NCI-H345 (cell line): Measurements from ENCODE around the gene ZNF655.

Experiments used
- DNase-seq: peaks from one replicate; lab custom pipeline; 2025; lab: John Stamatoyannopoulos, UW

The ZNF655 gene

DNA sequence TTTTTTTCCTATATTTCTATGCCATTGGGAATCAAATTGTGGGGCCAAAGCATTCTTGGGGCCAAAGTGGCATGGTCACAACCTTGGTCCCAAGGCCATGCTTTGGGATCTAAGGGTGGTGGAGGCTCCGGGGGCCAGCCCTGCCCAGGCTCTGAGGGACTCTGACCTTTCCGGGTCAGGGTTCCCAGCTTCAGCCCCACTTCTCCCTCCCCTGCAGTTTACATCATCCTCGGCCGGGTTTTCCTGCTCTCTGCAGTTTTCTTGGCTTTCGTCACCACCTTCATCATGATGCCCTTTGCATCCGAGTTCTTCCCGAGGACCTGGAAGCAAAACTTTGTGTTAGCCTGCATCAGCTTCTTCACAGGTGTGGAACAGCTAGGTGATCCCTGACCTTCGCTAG, 48.1 kb downstream of the ZNF655 start:
- no peak for DNase-seq

DNA sequence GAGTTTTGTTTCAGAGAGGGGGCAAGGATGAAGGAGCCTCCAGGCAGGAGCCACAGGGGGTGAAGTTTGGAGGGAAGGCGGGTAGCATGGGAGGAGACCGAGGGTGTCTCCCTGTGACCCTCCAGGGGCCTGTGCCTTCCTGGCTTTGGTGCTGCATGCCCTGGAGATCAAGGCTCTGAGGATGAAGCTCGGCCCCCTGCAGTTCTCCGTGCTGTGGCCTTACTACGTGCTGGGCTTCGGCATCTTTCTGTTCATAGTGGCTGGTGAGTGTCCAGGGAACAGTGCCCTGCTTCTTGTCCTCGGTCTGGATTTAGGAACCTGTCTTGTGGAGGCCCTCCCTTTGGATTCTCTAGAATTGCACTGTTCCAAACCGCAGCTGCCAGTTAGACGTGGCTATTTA, 49.1 kb downstream of the ZNF655 start:
- DNase-seq, result no peak

DNA sequence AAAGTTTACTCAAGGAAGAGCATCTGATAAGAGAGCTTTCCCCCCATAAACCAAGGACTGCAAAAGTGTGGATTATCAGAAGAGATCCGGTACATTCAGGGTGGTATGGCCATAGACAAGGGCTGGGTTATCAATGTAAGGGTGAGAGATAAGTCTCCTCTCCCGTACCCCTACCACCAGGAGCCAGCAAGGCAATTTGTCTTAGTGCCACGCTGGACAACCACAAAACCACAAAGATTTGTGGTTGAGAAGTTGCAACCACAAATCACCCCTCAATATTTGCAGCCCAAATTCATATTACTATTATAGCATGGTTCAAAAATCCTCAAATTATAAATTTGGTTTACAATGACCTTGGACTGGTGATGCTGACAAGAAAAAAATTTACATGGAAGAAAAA, 56.1 kb downstream of the ZNF655 start:
- no peak for DNase-seq

DNA sequence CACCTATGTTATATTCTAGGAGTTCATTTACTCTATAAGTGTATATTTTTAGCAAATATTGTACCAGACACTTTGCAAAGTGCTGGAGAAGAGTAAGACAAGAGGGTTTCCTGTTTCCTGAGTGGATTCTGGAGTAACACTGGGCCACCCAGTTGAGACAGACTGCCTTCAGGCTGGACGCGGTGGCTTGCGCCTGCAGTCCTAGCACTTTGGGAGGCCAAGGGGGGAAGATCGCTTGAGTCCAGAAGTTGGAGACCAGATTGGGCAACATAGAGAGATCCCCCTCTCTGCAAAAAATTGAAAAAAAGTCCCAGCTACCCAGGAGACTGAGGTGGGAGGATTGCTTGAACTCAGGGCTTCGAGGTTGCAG, 57.5 kb downstream of the ZNF655 start:
- DNase-seq, result no peak

DNA sequence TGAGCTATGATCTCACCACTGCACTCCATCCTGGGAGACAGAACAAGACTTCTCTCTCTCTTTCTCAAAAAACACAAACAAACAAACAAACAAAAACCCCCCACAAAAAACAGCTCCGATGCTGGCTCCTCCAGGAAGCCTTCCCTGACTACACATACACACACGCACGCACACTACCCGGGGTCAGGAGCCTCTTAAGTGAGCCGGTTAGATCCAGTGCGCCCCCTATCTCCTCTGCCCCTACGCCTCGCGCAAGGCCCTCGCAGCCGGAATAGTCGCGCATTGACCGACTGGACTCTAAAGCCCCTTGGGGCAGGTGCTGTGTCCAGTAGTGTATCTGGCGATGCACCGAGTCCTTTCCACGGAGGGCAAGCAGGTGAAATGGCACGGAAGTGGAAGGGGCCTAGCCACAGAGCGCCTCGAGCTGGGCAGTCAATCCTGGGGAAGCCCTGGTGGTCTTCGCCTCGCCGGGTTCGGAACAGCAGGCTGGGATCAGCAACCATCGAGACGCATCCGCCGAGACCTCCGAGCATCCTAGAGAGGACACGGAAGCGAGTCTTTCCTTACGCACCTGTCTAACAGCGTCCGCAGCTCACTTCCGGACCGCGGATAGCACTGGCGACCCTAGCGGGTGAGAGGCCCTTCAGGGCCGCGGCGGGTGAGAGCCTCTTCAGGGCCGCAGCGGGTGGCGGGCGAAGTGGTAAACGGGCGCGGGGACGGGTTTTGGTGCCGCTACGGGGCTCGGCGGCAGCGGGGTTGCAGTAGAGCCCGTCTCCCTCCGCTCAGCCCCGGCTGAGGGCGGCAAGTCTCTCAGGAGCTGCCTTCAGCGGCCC, 58.1 kb downstream of the ZNF655 start, which contains the start of gene ZSCAN25:
Gene ZSCAN25, plus strand, starts transcription at position 588 of the 833 bp plus-strand sequence. CDS start 2,661 bp downstream, outside the sequence.
- DNase-seq, result peak; percentile 94

DNA sequence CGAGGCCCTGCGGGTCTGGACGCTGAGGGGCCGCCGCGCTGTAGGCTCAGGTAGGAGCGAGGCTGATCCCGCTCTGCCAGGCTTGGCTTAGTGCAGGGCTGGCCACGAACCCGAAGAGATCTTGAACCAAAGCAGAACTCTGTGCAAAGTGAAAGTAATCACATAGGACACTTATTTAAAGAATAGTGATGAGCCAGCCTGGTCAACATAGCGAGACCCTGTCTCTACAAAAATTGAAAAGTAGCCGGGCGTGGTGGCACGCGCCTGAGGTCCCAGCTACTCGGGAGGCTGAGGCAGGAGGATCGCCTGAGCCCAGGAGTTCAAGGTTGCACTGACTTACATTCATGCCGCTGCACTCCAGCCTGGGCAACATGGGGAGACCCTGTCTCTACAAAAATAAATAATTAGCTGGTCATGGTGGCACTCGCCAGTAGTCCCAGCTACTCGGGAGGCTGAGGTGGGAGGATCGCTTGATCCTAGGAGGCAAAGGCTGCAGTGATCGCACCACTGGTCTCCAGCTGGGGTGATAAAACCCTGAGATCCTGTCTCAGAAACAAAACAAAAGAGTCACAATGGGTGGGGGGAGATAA, 58.8 kb downstream of the ZNF655 start:
- peak; percentile 53 for DNase-seq

DNA sequence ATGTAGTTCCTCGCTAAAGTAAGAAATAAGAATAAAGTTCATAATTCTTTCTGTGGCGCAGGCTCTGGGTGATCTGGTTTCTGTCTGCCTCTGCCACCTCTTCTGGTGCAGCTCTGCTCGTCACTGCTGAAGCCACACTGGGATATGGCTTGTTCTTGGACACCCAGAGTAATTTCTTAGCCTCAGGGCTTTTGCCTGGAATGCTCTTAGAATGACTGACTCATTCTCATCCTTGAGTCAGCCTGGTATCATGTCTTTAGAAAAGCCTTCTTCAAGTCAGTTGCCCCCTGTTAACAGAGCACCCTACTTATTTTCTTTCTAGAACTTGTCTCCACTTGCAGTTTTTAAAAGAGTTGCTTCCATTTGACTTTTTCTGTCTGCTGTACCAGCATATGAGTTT, 60.3 kb downstream of the ZNF655 start:
- no peak for DNase-seq

DNA sequence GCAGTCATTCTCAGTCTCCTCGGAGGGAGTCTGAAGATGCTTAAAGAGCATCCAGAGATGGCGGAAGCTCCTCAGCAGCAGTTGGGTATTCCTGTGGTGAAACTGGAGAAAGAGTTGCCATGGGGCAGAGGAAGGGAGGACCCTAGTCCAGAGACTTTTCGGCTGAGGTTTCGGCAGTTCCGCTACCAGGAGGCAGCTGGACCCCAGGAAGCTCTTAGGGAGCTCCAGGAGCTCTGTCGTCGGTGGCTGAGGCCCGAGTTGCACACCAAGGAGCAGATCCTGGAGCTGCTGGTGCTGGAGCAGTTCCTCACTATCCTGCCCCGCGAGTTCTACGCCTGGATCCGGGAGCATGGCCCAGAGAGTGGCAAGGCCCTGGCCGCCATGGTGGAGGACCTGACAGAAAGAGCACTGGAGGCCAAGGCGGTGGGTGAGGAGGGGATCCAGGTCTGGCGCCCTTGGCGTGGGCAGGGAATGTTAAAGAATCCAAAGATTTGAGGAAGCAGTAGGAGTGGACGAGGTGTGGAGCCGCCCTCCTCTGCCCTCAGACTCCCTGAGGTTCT, 61.2 kb downstream of the ZNF655 start:
- DNase-seq, result no peak

DNA sequence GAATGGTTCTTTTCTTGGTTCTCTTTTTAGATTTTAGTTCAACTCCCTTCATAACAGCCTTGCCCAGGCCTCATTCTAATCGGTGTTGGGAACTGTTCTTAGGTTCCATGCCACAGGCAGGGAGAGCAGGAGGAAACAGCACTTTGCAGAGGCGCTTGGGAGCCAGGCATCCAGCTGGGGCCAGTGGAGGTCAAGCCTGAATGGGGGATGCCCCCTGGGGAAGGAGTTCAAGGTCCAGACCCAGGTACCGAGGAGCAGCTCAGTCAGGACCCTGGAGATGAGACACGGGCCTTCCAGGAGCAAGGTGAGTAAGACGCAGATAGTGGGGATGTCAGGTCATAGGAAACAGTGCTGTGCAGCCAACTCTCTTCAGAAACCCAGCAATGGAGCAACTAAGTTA, 62.8 kb downstream of the ZNF655 start:
- no peak for DNase-seq

DNA sequence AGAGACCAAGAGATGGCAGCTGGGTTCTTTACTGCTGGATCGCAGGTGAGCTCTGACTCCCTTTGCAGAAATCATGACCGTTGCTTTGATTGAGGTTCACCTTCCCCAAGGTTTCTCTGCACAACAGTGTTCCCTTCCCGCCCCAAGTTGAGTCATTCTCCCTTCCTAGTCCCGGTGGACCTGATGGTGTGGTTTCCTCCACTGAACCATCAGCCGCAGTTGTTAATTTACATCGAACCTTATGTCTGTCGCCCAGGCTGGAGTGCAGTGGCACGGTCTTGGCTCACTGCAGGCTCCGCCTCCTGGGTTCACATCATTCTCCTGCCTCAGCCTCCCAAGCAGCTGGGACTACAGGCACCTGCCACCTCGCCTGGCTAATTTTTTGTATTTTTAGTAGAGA, 64.2 kb downstream of the ZNF655 start:
- DNase-seq, result no peak

DNA sequence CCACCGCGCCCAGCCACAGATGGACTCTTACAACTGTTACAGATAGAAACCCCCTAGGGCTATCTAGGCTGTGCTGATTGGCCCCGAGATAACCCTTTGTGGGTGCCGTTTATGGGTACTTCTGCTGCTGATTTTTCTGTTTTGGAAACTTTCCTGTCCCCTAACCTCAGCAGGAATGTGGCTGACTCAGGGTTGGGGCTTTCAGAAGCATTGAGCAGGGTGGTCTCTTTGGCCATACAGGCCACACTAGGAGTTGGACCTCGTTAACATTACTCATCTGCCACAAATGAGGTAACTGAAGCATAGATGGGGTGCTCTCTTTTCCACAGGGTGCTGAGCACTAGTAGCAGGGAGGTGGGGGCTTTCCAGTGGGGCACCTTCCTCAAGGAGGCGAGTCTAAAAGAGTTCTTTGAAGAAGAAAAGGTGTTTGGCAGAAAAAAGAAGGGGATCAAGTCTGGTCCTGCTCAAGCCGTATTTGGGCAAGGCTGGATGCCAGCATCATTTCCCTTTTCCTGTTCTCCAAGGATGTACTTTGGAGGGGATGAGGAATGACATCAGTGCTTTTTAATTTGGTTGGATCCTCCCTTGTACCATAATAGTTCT, 64.8 kb downstream of the ZNF655 start:
- no peak for DNase-seq

DNA sequence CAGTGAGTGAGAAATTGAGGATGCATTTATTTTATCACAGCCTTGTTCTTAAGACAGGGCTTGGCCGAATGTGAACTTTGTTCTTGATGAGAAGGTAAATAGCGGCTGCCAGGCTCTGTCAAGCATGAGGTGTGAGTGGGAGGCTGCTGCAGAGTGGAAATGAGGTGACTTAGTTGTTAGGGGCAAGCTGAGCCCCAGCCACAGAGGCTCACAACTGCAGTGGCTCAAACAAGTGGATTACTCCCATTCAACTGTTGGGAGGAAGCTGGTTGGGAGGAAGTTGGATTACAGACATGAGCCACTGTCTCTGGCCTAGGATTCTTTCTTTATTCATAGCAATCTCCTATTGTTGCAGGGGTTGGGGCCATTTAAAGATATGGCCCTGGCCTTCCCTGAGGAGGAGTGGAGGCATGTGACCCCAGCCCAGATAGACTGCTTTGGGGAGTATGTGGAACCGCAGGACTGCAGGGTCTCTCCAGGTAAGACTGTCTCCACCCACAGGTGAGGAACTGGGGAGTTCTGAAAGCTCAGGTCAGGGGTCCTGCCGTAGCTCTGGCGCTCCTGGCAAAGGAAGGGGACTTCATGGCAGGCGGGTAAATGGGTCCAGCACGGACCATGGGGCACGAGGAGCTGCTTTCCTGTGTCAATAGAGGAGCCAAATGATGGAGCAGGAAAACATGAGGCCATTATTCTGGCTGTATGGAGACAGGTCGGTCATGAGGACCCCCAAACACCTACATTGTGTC, 65.4 kb downstream of the ZNF655 start:
- DNase-seq, result no peak

DNA sequence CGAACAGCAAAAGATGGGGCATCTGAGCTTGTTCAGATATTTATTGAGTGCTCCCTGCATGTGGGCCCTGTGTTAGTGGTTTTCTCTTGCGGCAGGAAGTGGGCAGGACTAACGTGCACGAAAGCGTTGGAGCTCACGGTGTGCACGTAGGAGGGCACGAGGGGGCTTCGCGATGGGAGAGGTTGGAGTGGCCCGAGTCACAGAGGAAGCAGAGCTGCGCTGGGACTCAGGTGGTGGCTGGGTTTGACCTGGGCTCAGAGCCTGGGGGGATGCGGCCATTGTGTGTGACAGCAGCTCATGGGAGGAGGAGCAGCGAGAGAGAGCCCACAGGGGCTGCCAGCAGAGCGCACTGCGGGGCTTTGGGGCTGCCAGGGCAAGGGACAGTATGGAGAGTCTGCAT, 66.0 kb downstream of the ZNF655 start:
- no peak for DNase-seq

DNA sequence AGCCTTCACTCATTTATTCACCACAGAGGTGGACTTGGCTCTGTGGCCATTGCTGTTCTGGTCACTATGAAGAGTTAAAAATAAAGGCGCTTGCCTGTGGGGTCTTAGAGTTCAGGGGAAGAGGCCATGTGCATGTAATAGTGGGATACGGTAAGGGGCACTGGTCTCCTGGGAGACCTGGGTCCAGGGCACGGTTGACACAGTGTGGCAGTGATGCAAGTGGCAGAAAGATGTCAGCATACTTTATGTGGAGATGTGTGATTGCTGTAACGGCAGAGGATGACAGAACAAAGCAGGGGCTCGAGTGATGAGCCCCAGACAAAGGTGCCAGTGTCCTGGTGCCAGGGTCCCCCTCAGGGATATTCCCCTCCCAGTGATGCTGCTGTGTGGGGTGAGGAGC, 66.9 kb downstream of the ZNF655 start:
- DNase-seq, result no peak

DNA sequence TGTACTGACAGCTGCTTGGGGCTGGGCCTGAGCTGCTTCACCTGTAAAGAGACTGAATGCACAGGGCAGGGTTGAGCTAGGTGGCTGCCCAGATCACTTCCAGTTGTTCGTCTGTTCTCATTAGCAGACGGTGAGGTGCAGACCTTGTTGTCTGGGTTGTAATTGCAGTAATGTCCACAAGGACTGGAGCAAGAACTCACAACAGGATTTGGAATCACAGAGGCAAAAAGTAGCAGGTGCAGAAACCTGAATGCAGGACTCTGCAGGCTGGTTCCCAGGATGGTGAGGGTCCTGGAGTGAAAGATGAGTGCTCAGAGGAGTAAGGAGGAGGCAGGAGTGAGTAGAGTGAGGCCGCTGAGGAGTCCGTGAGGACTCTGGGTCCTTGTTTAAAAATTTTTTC, 67.5 kb downstream of the ZNF655 start:
- DNase-seq, result no peak
